Frontal cortex (tissue), 4 donors: ENCODE data around the gene MCEE. TPM values are rescaled to one million over a fixed set of nuclear protein-coding genes. Genes with fewer than 3 reads are reported as not detected.
"Not testable (repeated sequence)": the region's sequence is repeated elsewhere in the genome, so short reads cannot be mapped to it uniquely, and the experiment has no call there.

ENCODE experiments used
- DNase-seq, 2 donors: peaks; one replicate each; pipeline ENCODE4 v3.0.0; 2012; ENCODE audit warnings: low spot score in 2 of 2
- FAIRE-seq: peaks from 2 replicates; lab custom pipeline; 2012; peaks lifted over from hg19 to GRCh38; lab: Jason Lieb, UNC
- total RNA-seq: library from RNA; depleted of rRNA; stranded (reverse); fragments of >200 nt; gene quantifications from one replicate; pipeline ENCODE4 v1.2.3, GENCODE V29; 2014
- donor health status: control.
- donor health status: control.
- donor health status: control.

Gene MCEE
- total RNA-seq, 1 donor from 2014 or later = 8.6 TPM

DNA sequence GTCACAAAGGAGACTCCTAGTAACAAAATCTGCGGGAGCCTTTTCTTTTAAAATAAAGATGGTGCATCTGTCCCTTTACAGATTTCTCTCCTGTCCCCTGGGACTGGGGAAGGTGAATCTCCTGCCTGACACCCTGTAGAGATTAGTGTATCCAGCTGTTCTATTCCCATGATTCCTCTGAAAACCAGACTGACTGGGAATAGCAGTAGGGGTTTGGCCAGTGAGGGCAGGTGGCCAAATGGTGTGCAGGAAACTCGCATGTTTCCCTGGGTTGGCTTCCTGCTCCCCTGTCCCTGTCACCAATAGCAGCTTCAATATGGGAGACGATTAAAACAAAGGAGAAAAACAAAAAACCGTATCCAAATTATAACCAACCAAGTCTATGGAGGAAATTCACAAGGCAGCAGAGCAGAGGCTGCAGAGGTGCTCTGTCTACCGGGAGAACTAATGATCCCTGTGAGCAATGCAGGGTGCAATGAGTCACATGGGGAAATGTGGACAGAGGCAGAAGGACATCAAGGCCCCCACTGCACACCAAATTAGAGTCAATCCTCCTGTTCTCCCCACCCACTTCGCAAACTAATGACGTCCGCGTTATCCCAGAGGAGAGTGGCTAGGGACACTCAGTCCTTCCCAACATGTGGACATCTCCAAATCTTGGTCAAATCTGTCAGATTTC, 44.6 kb downstream of the MCEE start:
- DNase-seq, FAIRE-seq: not testable (repeated sequence)

DNA sequence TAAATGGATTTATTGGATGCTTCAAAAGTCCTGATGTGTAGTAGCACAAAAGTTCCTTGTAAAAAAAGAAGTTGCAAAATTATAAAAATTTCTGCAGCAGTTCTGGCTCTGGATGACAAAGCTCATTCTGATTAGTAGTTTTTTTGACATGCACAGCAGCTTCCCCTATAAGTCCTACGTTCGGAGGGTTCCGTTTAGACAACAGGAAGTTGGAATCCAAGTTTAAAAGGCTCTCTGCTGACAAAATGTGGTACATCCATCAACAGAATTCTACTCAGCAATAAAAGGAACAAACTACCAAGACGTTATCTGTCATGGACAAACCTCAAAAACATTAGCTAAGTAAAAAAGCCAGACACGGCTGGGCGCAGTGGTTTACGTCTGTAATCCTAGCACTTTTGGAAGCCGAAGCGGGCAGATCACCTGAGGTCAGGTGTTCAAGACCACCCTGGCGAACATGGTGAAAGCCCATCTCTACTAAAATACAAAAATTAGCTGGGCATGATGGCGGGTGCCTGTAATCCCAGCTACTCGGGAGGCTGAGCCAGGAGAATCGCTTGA, 46.2 kb downstream of the MCEE start:
- FAIRE-seq, DNase-seq: not testable (repeated sequence)

DNA sequence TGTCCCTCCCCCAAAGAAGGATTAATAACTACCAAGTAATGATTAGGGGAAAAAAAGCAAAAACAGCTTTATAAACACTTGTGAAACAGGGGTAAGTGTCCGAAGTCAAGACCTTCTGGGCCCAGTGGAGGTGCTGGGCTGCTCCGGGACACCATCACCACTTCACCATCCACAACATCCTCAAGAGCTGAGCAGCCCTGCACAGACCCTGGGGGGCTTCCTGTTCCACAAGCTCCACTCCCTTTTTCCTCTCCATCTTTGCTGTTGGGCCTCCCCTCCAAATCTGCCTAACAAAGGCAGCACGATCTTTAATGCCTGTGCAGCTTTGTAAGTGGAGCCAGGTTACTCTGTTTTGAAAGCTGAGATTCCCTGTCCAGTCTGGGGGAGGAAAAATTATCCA, 46.7 kb downstream of the MCEE start:
- not testable (repeated sequence) for FAIRE-seq, DNase-seq

DNA sequence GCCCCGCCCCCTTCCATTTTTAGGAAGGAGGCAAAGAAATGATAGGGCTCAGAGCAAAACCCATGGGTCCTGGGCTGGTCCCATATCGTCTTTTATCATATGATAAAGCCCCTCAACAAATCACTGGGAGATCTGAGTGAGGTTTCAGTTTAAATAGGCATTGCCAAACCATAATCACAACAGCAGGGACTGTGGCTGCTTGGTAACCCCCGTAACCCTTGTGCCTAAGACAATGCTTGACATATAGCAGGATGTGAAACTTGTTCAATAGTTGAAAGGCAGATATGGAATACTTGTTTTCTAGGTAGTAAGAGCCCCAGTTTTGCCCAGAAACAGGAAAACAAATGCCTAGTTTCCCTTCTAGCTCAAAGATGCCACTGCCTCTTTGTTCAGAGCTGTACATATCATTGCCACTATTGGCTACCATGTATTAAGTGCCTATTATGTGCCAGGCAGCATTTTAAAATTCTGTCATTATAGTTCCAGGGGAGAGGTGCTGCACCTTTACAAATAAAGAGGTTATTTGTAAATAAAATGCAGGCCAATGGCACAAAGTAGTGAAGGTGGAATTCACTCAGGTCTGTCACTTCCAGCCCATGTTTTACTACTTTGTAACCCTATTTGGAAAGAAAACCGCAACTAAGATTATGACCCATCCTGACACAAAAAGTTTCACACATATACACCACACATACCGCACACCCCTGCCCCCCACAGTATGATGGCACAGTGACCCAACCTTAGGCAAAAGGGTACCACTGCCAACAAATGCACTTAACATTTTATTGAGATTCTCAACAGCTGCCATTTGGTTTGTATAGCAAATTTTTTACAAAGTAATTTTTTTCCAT, 47.4 kb downstream of the MCEE start:
- FAIRE-seq (no peak), DNase-seq (no peak)

DNA sequence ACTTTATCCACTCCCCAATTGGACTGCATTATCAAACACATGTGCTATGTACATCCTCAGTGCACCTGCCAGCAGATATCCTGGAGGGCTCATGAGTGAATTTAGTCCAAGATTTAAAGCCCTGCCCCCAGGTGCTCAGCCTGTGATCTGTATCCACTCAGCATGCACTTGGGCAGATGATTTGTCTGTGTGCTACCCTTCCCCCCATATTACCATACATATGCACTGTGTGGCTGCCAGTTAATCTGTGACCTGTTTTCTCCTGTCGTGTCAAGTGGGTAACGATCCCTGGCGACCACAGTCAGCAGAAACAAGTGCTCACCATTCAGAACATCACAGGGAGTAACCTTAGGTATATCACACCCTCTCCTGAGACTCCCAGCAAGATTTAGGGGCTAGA, 51.4 kb downstream of the MCEE start:
- no peak for DNase-seq
- no peak for FAIRE-seq

DNA sequence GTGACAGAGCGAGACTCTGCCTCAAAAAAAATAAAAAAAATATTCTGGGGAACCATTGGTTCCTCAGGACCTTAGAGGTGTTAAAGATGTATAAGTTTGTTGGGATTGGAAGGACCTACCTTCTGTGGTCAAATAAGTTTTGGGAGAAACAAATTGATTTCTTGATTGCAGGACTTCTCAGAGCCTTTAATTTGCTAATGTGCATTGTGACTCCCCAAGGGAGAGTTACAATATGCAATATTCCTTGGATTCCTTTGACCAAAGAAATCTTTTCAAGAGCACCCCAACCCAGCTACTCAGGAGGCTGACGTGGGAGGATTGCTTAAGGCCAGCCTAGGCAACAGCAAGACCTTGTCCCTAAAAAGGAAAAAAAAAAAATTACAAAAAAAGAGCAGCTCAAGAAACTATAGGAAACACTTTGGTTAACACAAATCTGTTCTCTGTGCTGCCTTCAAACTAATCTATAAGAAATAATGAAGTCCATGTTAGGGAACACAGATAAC, 55.1 kb downstream of the MCEE start:
- FAIRE-seq = no peak
- no peak for DNase-seq

DNA sequence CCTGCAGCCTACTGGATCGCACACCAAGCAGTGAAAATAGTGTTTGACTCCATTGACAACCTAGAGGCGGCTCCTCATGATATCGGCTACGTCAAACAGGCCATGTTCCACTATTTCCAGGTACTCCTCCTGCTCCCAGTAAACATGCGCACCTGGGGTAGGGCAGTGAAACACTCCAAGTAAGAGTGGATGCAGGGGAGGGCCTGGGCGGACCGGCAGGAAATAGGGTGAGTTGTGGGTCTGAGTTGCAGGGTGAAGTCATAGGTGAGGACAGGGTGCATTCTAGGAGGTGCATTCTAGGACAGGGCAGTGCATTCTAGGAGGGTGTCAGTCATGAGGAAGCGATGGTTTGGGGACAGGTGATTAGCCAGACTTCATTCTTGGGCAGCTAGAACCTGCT, 56.6 kb downstream of the MCEE start:
- FAIRE-seq = no peak

DNA sequence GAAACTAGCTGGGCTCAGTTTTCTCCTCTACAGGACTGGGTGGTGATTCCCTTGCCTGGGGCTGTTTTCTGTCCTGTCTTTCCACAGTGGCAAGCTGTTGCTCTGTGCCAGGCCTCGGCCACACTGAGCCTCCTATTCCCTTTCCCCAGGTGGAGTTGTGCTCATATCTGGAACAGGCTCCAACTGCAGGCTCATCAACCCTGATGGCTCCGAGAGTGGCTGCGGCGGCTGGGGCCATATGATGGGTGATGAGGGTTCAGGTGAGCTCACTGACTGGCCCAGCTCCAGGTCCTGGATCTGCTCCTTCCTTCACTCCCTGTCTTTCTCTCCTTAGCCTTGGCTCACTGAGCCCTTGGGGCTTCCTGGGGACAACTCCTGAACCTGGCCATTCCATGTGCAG, 57.5 kb downstream of the MCEE start:
- no peak for FAIRE-seq
- DNase-seq = no peak

More for the DNA sequence above, 56.6 kb downstream of the MCEE start:
- no peak for DNase-seq

DNA sequence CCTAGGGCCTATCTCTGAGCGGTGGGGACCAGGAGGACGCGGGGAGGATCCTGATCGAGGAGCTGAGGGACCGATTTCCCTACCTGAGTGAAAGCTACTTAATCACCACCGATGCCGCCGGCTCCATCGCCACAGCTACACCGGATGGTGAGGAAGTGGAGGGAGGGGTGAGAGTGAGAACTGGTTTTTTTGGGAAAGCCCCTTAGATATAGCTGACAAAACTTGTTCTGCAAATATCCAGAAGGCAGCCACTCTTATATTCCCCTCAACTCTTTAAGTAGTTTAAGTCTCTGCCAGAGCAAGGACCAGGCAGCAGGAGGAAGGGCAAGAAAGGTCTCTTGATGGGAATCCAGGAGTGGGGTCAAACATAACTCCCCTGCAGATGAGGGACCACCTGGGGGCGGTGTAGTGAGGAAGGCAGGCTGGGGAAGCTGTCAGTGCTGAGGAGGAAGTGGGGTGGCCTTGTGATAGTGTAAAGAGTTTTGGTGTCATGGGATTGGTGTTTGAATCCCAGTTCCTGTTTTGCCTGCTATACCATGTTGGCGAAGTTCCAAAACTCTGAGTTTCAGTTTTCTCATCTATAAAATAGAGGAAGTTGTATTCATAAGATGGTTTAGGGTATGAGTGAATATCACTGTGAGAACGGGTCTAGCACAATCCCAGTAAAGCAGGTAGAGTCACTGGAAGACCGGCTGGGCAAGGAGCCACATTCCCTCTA, 58.2 kb downstream of the MCEE start:
- DNase-seq (no peak), FAIRE-seq (no peak)

DNA sequence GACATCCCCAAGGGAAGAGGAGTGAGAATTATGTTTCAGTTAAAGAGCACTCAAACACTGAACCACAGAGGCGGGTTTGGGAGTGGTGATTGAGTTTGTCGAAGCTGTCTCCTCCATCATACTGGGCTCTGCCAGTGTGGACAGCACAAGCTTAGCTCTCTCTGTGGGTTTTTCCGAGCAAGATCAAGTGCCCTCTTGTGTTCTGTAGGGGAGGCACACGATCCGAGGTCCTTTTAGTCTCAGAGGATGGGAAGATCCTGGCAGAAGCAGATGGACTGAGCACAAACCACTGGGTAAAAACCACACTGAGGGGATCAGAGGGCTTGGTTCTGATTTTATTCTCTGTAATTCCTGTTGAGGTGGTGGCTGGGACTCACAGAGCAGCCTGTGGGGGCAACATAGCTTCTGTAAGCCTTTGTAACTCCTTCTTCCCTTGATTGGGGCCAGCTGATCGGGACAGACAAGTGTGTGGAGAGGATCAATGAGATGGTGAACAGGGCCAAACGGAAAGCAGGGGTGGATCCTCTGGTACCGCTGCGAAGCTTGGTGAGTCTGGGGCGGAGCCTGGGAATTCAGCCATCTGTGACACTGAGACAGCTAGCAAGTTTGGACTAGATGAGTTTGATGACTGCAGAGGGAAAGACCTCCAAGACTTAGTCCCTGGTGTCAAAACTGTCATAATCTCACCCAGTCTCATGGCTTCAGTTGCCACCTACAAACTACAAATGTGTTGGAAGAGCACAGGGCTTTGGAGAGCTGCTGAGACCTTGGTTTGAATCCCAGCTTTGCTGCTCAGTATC, 59.5 kb downstream of the MCEE start:
- DNase-seq = peak in 1 of 2 donors; percentile 46
- no peak for FAIRE-seq

DNA sequence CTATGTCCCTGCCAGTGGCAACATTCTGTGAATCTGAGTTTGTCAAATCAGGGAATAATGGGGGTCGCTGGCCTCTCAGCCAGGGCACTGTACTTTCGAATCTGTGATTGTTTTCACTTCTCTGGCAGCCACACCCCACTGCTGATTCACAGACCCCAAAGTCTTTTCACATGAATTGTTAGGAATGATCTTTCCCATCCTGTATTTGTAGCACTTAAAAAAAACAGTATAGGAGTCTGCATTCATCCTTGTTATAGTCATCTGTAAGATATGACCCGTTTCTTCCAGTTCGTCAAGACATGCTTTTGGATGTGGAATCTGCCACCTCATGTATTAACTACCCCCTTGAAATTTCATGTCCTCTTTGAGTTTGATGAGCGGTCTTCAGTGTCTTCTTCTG, 60.7 kb downstream of the MCEE start:
- FAIRE-seq (no peak), DNase-seq (no peak)

DNA sequence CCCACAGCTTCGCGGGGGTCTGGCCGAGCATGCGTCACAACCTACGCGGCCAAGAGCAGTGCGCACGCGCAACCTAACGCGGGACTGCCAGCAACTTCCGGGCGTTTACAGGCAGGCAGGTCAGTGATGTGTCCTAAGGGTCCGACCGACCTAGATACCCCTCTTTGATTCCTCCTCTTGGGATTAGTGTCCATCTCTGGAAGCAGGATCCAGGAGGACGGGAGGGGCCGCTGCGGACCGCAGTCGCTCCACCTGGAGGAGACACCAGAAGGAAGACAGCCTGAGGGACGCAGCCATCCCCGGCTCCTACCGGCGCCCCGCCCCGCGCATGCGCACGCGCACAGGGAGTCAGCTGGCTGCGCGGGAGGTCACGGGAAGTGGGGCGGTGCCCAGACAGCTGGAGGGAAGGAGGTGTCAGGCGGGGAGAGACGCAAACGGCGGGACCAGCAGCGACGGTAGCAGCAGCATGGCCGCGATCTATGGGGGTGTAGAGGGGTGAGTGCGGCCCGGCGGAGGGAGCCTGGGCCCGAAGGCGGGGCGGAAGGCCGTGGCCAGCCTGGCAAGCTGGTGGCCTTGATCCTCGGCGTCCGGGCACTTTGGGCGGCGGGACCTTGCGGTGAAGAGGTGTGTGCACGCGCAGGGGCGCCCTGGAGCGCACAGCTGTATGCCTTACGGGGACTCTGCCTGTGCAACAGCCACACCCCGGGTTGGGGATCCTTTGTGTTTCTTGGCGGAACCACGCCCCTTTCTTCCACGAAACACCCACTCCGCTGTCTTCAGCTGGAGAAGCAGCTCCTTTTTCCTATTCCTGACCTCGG, 61.6 kb downstream of the MCEE start, which contains the start of gene NAGK:
NAGK (plus strand) TSS at position 431 of the 818 bp plus-strand sequence; CDS start at position 467, 36 bp downstream.
- FAIRE-seq = no peak
- DNase-seq = peak; percentile 91 to 94

DNA sequence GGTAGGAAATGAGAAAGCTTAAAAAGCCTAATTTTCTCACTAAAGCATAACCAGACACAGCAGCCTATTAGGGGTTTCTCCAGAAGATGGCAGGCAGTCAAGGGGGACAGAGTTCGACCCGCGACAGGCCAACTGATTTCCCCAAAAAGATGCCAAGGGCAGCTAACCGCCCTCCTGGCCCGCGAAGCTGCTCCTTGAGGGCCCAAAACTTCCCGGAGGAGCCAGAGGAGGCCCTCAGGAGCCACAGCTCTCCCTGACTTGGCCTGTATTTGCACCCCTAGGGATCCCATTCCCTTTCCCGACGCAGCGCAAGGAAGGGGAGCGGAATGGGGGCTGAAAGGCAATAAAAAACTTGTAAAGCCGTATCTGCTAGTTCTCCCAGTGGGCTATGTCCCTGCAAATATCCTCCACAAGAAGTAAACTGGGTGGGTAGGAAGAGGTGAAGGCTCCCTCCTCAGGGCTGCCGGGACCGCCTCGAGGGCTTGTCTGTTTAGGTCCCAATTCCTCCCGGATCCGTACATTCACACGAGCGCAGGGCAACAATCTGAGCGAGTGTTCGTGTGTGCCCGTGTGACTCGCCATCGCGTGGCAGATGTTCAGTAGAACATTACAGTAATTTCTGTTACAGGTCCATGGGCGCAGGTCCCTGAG, 62.3 kb downstream of the MCEE start:
- DNase-seq = no peak
- no peak for FAIRE-seq

DNA sequence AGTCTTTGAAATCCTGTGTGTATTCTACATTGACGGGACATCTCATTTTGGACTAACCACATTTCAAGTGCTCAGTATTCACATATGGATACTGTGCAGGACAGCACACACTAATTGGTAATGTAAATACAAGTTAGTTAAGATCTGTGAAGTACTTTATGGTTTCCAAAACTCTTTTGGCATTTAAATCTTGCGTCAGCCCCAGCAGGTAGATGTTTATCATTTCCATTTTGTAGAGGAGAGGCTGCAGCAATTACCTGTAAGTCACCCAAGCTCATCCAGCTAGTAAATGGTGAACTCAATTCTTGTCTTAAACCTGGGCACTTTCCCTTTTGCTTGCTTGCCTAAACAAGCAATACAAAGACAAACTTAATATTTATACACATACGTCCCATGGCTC, 63.2 kb downstream of the MCEE start:
- DNase-seq = no peak
- FAIRE-seq = no peak

DNA sequence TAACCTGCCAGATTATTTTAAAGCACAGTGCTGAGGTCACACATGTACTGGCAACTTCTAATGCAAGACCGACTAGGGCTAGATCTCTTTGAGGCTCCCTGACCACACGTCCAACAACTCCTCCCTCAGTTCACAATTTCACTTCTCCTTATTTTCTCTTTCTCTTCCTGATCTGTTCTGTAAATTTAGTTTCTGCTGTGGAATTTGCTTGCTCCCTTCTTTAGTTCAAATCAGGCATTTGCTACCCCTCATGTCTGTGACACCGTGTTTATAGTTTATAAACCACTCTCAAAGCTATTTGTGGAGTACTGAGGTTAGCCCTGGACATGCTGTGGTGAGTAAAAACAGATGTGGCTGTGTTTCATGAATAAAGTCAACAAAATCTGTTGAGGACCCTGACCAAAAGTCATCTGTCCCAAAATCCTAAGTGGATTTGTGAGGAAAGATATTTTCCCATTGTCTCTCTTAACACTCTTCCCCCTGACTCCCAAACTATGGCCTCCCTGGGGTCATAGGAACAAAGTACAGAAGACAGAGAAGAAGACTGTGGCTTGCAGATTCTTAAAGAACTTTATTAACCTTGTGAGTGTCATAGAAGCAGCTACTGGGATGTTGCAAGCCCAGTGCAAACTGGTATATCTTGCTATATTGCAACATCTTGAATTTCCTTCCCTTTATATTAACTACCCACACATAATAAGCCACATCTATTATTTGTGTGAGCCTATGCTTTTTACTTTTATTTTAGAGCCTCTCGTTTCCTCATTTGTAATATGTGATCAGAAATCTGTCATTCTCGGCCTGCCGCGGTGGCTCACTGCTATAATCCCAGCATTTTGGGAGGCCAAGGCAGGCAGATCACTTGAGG, 65.0 kb downstream of the MCEE start:
- DNase-seq (no peak), FAIRE-seq (no peak)

DNA sequence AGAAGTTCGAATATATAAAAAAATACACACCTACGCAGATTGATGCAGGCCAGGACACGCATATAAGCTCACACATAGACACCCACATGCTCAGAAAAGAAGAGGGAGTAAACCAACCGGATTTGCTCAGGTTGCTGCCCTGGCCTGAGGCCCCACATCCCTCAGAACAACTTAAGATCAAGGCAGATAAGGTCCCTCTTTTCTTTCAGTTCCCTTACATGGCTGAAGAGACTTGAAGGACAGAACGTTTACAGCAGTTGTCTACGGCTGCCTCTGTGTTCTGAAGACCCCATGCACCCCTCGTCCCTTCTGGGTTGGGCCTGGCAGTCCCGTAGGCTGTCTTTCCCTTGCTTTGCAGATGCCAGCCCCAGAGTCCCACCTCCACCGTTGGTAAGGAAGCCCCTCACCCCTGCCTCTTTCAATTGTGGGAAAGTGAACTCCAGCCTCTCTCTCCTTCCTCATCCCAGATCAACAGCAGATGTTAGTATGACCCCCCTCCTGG, 65.9 kb downstream of the MCEE start:
- FAIRE-seq (no peak), DNase-seq (no peak)

DNA sequence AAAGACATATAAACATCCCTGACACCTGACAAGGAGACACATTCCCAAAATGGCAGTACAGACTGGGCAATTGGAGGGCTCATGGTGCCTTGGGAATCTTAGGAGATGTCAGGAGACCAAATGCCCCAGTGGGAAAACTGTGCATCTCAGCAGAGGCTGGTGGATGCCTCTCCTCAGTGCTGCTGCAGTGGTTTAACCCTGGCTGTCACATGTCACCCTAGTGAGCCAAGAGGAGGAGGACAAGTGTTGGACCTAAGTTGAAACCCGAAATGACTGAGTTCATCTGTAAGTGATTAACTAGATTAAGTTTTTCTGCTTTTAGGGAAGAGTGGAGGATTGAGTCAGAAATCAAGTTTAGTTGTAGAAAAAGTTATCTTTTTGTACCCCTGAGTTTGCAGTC, 66.8 kb downstream of the MCEE start:
- no peak for DNase-seq
- FAIRE-seq = no peak
